H9 (cell line): ENCODE data around the gene GGACT. TPM values are rescaled to one million over a fixed set of nuclear protein-coding genes. Genes with fewer than 3 reads are reported as not detected.

Source experiments
- DNase-seq: peaks from one replicate; pipeline ENCODE4 v3.0.0-alpha.2; 2017
- H2AFZ ChIP-seq: one replicate; pipeline ENCODE4 v1.6.1; 2013; ENCODE audit warnings: mild to moderate bottlenecking, low read length, control low read depth, moderate library complexity
- H2AK5ac ChIP-seq: 2 replicates; pipeline ENCODE4 v1.6.1; 2013; ENCODE audit warnings: low read length, control low read depth, mixed read lengths; ENCODE audit not compliant: insufficient read length
- H2BK120ac ChIP-seq: one replicate; pipeline ENCODE4 v1.6.1; 2013; ENCODE audit warnings: low read depth, mild to moderate bottlenecking, low read length, control low read depth, inconsistent platforms; ENCODE audit not compliant: poor library complexity, severe bottlenecking
- H2BK12ac ChIP-seq: 2 replicates; pipeline ENCODE4 v1.6.1; 2013; ENCODE audit warnings: low read length, control low read depth, mixed read lengths, low read depth; ENCODE audit not compliant: insufficient read length
- H2BK15ac ChIP-seq: 2 replicates; pipeline ENCODE4 v1.6.1; 2013; ENCODE audit warnings: low read depth, low read length, control low read depth
- H2BK20ac ChIP-seq: one replicate; pipeline ENCODE4 v1.6.1; 2013; ENCODE audit warnings: low read depth, mild to moderate bottlenecking, low read length, control low read depth, inconsistent platforms; ENCODE audit not compliant: poor library complexity, severe bottlenecking
- H2BK5ac ChIP-seq: 2 replicates; pipeline ENCODE4 v1.6.1; 2013; ENCODE audit warnings: low read length, control low read depth, mixed read lengths; ENCODE audit not compliant: insufficient read length
- H3K14ac ChIP-seq: 2 replicates; pipeline ENCODE4 v1.6.1; 2013; ENCODE audit warnings: low read length, control low read depth; ENCODE audit not compliant: insufficient read depth
- H3K18ac ChIP-seq: 2 replicates; pipeline ENCODE4 v1.6.1; 2013; ENCODE audit warnings: low read depth, mild to moderate bottlenecking, mixed read lengths, low read length, control low read depth; ENCODE audit not compliant: insufficient read length
- H3K23ac ChIP-seq: 2 replicates; pipeline ENCODE4 v1.6.1; 2013; ENCODE audit warnings: low read length, control low read depth, mixed read lengths, low read depth; ENCODE audit not compliant: insufficient read length
- H3K23me2 ChIP-seq: 2 replicates; pipeline ENCODE4 v1.6.1; 2013; ENCODE audit warnings: low read depth, mild to moderate bottlenecking, mixed read lengths, low read length, control low read depth; ENCODE audit not compliant: insufficient read length, poor library complexity, severe bottlenecking
- H3K27ac ChIP-seq: 2 replicates; pipeline ENCODE4 v1.5.1; 2013; ENCODE audit warnings: low read length, control low read depth, mixed read lengths, low read depth; ENCODE audit not compliant: insufficient read length
- H3K27me3 ChIP-seq: 2 replicates; pipeline ENCODE4 v1.6.1; 2013; ENCODE audit warnings: low read length, control low read depth, inconsistent platforms; ENCODE audit not compliant: insufficient read depth
- H3K4ac ChIP-seq: 2 replicates; pipeline ENCODE4 v1.6.1; 2013; ENCODE audit warnings: low read depth, mild to moderate bottlenecking, control low read depth, inconsistent platforms, low read length, moderate library complexity
- H3K4me1 ChIP-seq: 2 replicates; pipeline ENCODE4 v1.6.1; 2013; ENCODE audit warnings: low read length, control low read depth, inconsistent platforms; ENCODE audit not compliant: insufficient read depth
- H3K4me2 ChIP-seq: 2 replicates; pipeline ENCODE4 v1.6.1; 2013; ENCODE audit warnings: low read length, control low read depth, mixed read lengths; ENCODE audit not compliant: insufficient read length, insufficient read depth
- H3K56ac ChIP-seq: 2 replicates; pipeline ENCODE4 v1.6.1; 2013; ENCODE audit warnings: low read depth, mild to moderate bottlenecking, mixed read lengths, low read length, control low read depth; ENCODE audit not compliant: insufficient read length
- H3K79me1 ChIP-seq: 2 replicates; pipeline ENCODE4 v1.6.1; 2013; ENCODE audit warnings: low read depth, mild to moderate bottlenecking, moderate library complexity, low read length, control low read depth, inconsistent platforms; ENCODE audit not compliant: insufficient read depth, poor library complexity, severe bottlenecking
- H3K79me2 ChIP-seq: 2 replicates; pipeline ENCODE4 v1.6.1; 2013; ENCODE audit warnings: low read length, control low read depth, inconsistent platforms; ENCODE audit not compliant: insufficient read depth
- H3K9ac ChIP-seq: 2 replicates; pipeline ENCODE4 v1.6.1; 2013; ENCODE audit warnings: low read length, control low read depth, mixed read lengths; ENCODE audit not compliant: insufficient read length; ENCODE audit errors: extremely low read depth
- H3K9me3 ChIP-seq: one replicate; pipeline ENCODE4 v1.6.1; 2013; ENCODE audit warnings: low read depth, low read length, inconsistent platforms; ENCODE audit not compliant: control insufficient read depth
- H3T11ph ChIP-seq: one replicate; pipeline ENCODE4 v1.6.1; 2013; ENCODE audit warnings: mild to moderate bottlenecking, low read length, control low read depth, inconsistent platforms
- H4K20me1 ChIP-seq: one replicate; pipeline ENCODE4 v1.6.1; 2013; ENCODE audit not compliant: control insufficient read depth, insufficient read length, insufficient read depth
- H4K5ac ChIP-seq: 2 replicates; pipeline ENCODE4 v1.6.1; 2013; ENCODE audit warnings: low read depth, mild to moderate bottlenecking, mixed read lengths, low read length, control low read depth; ENCODE audit not compliant: insufficient read length
- H4K8ac ChIP-seq: replicated peaks from 2 replicates; pipeline ENCODE4 v1.6.1; 2013; ENCODE audit warnings: low read length, control low read depth, mixed read lengths, low read depth; ENCODE audit not compliant: insufficient read length
- H4K91ac ChIP-seq: 2 replicates; pipeline ENCODE4 v1.6.1; 2013; ENCODE audit warnings: low read depth, mild to moderate bottlenecking, moderate library complexity, mixed read lengths, low read length, control low read depth; ENCODE audit not compliant: insufficient read length
- H3K27ac Mint-ChIP-seq, 3 experiments: 2 replicates in 2 of 3; 3 replicates in 1 of 3; pipeline ENCODE4 v1.8.0; 2020 to 2021; ENCODE audit warnings: mixed read lengths in 3 of 3, mild to moderate bottlenecking in 1 of 3, moderate library complexity in 1 of 3
- H3K27me3 Mint-ChIP-seq: 2 replicates; pipeline ENCODE4 v1.8.0; 2021; ENCODE audit warnings: low read depth, mild to moderate bottlenecking, moderate library complexity, mixed read lengths
- H3K36me3 Mint-ChIP-seq, 3 experiments: 2 replicates in 2 of 3; 3 replicates in 1 of 3; pipeline ENCODE4 v1.8.0; 2020 to 2021; ENCODE audit warnings: low read depth in 3 of 3, mixed read lengths in 3 of 3; ENCODE audit not compliant: insufficient read depth in 1 of 3
- H3K4me1 Mint-ChIP-seq, 2 experiments: 2 replicates each; pipeline ENCODE4 v1.8.0; 2020; ENCODE audit warnings: mixed read lengths in 2 of 2
- H3K4me3 Mint-ChIP-seq, 2 experiments: 2 replicates in 1 of 2; 3 replicates in 1 of 2; pipeline ENCODE4 v1.8.0; 2020 to 2021; ENCODE audit warnings: mild to moderate bottlenecking in 2 of 2, mixed read lengths in 2 of 2, moderate library complexity in 1 of 2
- H3K9me3 Mint-ChIP-seq, 2 experiments: 2 replicates in 1 of 2; 3 replicates in 1 of 2; pipeline ENCODE4 v1.8.0; 2020; ENCODE audit warnings: mild to moderate bottlenecking in 2 of 2, mixed read lengths in 2 of 2, moderate library complexity in 1 of 2
- CTCF ChIP-seq: fragments of 200-600 bp; sonication (generic); conservative IDR thresholded peaks from 3 replicates; pipeline ENCODE4 v1.8.0; 2021; ENCODE audit warnings: antibody characterized with exemption, mild to moderate bottlenecking
- WGBS: extraction: QIAGEN DNeasy Blood & Tissue Kit; methylation state at CpG from one replicate; pipeline ENCODE4 v1.1.7; 2013; ENCODE audit warnings: missing lambda C conversion rate, low lambda C conversion rate, mixed read lengths; ENCODE audit not compliant: insufficient read length; ENCODE audit errors: extremely low coverage; 5-methylcytosine and 5-hydroxymethylcytosine counted together
- total RNA-seq: library from RNA; stranded (reverse); gene quantifications from 2 replicates; pipeline ENCODE4 v1.2.1, GENCODE V29; 2021

GGACT gene
- total RNA-seq, 1 experiment from 2014 or later: 1.3 TPM

- Histone ChIP-seq H4K8ac (no peak overlapping the region), H4K91ac (no peak overlapping the region), H3K27me3 (no peaks in the 10 kb centered on the region), H3T11ph (no peak overlapping the region), H3K14ac (no peak overlapping the region), H3K4me2 (no peak overlapping the region), H3K56ac (no peak overlapping the region), H3K79me1 (no peaks in the 10 kb centered on the region), H4K20me1 (no peaks in the 10 kb centered on the region), H3K27ac (no peak overlapping the region), H2BK15ac (no peak overlapping the region), H2BK20ac (no peak overlapping the region), H2BK12ac (no peak overlapping the region), H3K79me2 (no peaks in the 10 kb centered on the region), H3K9ac (no peak overlapping the region), H3K23me2 (no peaks in the 10 kb centered on the region), H3K4ac (no peak overlapping the region), H2BK5ac (no peak overlapping the region), H3K4me1 (peaks cover 4% of the 10 kb centered on the region; the same call in 1 of the 2 replicates), H3K18ac (no peak overlapping the region), H2AK5ac (no peak overlapping the region), H2AFZ (no peak overlapping the region), H3K9me3 (no peaks in the 10 kb centered on the region), H4K5ac (no peak overlapping the region), H2BK120ac (no peak overlapping the region), H3K23ac (no peak overlapping the region)
- WGBS: no CpG with 5 or more reads among the region's 3 CpGs
- Mint-ChIP-seq H3K36me3 (peaks cover 0 to 5% (median 1%) of the 10 kb centered on the region in 3 experiments; a peak in 4 of 7 replicates), H3K4me3 (no peak overlapping the region), H3K27ac (peak overlapping the region; percentile 5 to 48 (median 21); a peak in 5 of 7 replicates), H3K4me1 (peaks cover 41 to 45% of the 10 kb centered on the region in 2 experiments), H3K27me3 (no peaks in the 10 kb centered on the region), H3K9me3 (peaks cover 0 to 3% of the 10 kb centered on the region in 2 experiments; a peak in 1 of 5 replicates)
- TF ChIP-seq CTCF: no peak
- no peak for DNase-seq
Observed at GRCh38 chr13:100484702-100485101, 103.9 kb downstream of the GGACT start.
